GM19240 (cell line): ENCODE results near the gene ARHGAP5.
"Not testable (repeated sequence)": the region's sequence is repeated elsewhere in the genome, so short reads cannot be mapped to it uniquely, and the experiment has no call there.

Experiments
- DNase-seq: peaks from one replicate; pipeline ENCODE4 v3.0.0; 2011; ENCODE audit warnings: low spot score; ENCODE audit not compliant: insufficient read length

Gene ARHGAP5

DNA sequence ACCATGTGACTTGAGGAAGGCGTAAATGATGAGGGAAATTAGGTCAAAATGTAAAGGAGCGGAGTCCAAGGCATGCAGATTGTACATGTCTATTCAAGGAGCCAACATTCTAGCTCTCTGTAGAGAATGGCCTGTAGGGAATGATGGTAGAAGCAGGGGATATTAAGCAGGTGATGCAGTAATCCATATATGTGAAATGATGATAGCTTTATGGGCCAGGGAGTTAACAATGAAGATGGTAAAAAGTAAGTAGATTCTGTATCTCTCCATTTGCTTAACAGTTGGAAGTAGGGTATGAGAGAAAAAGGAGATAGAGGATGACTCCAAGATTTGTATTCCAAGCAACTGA, 33.4 kb downstream of the ARHGAP5 start:
- no peak for DNase-seq

DNA sequence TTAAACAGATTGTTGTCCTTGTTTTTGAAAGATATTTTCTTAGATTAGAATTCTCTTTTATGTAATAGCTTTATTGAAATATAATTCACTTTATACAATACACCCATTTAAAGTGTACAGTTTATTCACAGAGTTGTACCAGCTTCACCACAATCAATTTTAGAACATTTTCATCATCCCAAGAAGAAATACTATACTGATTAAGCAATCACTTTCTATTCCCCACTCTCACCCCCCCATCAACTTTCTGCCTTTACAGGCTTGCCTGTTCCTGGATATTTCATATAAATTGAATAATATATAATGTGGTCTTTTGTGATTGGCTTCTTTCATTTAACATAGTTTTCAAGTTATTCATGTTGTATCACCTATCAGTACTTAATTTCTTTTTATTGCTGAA, 44.4 kb downstream of the ARHGAP5 start:
- DNase-seq = no peak

DNA sequence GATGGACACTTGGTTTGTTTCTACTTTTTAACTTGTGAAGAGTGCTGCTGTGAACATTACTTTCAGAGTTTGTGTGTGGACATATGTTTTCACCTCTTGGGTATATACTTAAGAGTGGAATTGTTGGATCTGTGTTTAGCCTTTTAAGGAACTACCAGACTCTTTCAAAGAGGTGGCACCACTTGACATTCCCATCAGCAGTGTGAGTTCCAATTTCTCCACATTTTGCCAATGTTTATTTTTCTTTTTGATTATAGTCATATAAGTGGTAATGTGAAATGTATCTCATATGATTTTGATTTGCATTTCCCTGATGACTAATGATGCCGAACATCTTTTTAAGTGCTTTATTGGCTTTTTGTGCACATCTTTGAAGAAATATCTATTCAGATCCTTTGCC, 44.8 kb downstream of the ARHGAP5 start:
- DNase-seq = no peak

DNA sequence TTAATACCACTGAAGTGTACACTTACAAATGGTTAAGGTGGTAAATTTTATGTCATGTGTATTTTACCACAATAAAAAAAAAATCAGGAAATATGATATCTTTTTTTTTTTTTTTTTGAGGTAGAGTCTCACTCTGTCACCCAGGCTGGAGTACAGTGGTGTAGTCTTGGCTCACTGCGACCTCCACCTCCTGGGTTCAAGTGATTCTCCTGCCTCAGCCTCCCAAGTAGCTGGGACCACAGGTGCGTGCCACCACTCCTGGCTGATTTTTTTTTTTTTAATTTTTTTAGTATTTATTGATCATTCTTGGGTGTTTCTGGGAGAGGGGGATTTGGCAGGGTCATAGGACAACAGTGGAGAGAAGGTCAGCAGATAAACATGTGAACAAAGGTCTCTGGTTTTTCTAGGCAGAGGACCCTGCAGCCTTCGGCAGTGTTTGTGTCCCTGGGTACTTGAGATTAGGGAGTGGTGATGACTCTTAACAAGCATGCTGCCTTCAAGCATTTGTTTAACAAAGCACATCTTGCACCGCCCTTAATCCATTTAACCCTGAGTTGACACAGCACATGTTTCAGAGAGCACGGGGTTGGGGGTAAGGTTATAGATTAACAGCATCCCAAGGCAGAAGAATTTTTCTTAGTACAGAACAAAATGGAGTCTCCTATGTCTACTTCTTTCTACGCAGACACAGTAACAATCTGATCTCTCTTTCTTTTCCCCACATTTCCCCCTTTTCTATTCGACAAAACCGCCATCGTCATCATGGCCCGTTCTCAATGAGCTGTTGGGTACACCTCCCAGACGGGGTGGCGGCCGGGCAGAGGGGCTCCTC, 50.0 kb downstream of the ARHGAP5 start:
- DNase-seq = not testable (repeated sequence)

DNA sequence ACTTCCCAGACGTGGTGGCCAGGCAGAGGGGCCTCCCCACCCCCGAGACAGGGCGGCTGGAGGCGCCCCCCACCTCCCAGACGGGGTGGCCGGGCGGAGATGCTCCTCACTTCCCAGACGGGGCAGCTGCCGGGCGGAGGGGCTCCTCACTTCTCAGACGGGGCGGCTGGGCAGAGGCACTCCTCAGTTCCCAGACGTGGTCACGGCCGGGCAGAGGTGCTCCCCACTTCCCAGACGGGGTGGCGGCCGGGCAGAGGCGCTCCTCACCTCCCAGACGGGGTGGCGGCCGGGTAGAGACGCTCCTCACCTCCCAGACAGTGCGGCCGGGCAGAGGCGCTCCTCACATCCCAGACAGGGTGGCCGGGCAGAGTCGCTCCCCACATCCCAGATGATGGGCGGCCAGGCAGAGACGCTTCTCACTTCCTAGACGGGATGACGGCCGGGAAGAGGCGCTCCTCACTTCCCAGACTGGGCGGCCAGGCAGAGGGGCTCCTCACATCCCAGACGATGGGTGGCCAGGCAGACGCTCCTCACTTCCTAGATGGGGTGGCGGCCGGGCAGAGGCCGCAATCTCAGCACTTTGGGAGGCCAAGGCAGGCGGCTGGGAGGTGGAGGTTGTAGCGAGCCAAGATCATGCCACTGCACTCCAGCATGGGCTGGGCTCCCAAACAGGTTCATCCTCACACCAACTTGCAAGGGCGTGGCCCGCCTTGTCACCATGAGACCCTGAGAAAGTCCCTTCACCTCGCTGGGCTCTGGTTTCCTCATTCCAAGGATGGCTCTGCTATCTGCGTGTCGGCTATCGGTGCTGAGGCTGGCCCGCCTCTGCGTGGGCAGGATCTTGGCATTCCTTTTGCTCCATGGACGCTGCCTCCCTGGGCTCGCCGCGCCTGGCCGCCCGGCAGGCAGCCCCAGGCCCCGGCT, 50.9 kb downstream of the ARHGAP5 start:
- not testable (repeated sequence) for DNase-seq

DNA sequence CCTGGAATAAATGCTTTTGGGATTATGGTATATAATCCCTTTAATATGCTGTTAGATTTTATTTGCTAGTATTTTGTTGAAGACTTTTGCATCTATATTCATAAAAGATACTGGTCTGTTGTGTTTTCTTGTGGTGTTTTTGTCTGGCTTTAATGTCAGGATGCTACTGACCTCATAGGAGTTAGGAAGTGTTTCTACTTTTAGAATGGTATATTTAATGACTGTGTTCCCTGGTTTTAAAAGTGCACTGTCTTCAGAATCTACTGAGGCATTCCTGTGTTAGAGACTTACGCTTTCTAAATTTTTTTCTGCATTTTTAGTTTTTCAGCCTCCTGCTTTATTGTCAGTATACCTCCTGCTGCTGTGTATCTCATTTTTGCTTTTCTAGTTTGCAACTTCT, 51.6 kb downstream of the ARHGAP5 start:
- no peak for DNase-seq

DNA sequence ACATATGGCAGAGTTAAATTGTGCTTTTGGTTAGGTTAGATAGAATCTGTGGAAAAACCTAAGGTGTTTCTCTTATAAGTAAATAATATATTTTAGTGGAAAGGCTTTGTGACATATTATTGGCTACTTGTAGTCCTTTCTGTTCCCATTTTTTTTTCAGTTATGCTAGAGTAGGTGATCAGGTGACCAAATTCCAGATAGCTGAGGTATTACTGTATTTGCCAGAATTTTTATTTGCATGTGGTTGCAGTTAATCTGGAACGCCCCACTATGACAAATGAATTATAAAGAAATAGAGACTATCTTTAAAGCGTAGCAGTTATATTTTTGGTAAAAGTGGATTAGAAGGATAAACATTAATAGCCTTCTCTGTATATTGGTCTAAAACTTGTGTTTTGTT, 52.0 kb downstream of the ARHGAP5 start:
- DNase-seq = no peak

DNA sequence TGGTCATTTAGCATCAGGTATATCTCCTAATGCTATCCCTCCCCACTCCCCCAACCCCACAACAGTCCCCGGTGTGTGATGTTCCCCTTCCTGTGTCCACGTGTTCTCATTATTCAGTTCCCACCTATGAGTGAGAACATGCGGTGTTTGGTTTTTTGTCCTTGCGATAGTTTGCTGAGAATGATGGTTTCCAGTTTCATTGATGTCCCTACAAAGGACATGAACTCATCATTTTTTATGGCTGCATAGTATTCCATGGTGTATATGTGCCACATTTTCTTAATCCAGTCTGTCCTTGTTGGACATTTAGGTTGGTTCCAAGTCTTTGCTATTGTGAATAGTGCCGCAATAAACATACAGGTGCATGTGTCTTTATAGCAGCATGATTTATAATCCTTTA, 54.6 kb downstream of the ARHGAP5 start:
- not testable (repeated sequence) for DNase-seq

DNA sequence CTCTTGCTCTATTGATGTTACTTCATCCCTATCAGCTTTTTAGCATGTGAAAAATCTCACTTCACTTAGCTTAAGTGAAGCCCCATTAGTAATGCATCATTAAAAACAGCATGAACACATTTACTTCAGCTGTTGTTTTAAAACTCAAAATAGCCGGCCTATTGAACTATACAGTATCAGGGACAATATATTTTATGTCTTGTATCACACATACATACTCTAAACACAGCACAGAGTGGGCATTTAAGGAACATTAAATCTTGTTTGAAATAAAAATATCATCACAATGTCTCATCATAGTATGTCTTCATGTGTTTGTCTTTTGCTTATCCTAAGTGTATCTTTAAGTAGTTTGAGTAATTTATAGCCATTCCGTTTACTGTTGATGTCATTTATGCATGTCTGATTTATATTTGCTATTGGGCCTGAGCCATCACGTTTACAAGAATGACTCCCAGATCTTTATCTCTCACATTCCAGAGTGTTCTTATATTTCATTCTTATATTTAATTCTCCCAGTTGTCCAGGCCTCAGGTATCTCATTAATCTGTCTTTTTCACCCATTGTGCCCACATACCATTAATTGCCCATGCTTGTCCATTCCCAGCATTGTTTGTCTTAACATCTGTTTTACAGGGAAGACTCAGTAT, 57.5 kb downstream of the ARHGAP5 start:
- no peak for DNase-seq

DNA sequence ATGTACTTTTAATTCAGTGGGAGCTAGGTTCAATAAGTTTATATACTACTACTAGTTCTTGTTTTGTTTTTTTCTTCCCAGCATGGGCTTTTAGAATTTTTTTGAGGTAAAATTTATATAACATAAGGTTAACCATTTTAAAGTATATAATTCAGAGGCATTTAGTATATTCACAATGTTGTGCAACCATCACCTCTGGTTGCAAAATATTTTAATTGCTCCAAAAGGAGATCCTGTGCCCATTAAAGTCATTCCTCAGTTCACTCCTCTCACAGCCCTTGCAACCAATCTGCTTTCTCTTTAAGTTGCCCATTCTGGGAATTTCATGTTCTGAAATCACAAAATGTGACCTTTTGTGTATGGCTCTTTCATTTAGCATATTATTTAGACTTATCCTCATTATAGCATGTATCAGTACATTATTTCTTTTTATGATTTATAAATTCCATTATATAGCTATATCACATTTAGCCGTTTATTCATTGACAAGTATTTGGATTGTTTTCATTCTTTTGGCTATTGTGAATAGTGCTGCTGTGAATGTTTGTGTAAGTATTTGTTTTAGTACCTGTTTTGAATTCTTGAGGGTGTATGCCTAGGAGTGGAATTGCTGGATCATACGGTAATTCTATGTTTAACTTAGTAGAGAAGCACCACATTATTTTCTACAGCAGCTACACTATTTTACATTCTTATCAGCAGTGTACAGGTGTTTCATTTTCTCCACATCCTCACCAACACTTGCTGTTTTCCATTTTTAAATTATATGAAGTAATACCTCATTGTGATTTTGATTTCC, 59.1 kb downstream of the ARHGAP5 start:
- no peak for DNase-seq

DNA sequence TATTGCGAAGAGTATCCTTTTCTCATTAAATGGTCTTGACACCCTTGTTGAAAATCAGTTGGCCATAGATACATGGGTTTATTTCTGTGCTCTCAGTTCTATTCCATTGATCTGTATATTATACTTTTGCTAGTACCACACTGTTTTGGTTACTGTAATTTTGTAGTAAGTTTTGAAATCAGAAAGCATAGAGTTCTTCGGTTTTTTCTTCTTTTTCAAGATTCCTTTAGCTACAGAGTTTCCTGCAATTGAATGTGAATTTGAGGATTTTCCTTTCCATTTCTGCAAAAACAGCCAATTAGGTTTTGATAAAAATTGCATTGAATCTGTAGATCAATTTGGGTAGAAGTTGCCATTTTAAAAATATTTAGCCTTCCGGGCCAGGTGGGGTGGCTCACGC, 60.2 kb downstream of the ARHGAP5 start:
- DNase-seq = no peak

DNA sequence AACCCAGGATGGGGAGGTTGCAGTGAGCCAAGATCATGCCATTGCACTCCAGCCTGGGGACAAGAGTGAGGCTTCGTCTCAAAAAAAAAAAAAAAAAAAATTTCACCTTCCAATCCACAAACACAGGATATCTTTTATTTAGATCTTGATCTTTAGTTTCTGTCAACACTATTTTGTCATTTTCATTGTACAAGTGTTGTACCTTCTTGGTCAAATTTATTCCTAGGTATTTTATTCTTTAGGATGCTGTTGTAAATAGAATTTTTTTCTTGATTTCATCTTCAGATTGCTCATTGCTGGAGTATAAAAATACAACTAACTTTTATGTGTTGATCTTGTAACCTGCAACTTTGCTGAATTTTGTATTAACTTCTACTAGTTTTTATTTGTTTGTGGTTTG, 60.8 kb downstream of the ARHGAP5 start:
- DNase-seq = no peak

DNA sequence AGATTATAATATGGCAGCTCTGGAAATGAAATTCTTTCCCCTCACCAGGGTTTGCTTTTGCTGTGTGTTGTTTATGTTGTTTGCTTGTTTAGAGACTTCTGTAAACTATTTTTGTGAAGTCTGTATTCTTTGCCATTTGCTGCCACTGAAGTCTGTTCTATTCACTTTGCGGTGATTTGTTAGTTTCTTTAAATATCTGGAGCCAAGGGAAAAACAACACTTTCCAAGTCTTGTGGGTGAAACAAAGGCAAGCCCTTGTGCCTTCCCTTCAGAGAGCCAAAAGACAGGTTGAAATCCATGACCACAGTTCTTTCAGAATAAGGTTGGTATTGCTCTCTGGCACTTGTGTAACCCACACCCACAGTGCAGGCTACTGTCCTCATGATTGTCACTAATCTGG, 65.2 kb downstream of the ARHGAP5 start:
- DNase-seq = no peak

DNA sequence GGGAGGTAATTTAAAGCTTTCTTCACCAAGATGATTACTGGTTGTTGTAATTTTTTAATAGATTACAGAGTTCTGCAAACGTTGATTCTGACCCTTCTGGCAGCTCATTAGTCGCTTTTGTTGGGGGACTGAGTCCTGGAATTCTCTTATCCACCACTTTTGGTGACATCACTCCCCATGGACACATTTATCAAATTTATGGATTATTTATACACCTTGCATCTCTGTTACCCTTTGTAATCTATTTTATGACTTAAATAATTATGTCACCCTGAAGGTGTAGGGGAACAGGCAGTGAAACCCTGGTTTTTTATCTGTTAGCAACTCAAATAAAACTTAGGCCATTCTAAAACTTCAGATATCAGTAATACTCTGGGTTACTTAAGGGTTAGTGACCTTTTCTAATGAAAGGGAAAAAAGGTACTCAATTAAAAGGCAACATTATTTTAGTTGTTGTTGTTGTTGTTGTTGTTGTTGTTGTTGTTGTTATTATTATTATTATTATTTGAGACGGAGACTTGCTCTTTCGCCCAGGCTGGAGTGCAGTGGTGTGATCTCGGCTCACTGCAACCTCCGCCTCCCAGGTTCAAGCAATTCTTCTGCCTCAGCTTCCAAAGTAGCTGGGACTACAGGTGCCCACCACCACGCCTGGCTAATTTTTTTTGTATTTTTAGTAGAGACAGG, 65.8 kb downstream of the ARHGAP5 start:
- no peak for DNase-seq

DNA sequence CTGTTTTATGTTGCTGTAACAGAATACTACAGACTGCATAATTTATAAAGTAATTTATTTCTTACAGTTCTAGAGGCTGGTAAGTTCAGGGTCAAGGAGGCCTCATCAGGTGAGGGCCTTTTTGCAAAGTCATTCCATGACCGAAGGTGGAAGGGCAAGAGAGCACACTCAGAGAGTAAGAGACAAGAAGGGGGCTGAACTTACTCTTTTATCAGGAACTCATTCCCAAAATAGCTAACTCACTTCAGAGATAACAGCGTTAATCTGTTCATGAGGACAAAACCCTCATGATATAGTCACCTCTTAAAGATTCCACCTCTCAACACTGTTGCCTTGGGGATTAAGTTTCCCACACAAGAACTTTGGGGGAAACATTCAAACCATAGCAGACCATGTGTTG, 73.3 kb downstream of the ARHGAP5 start:
- DNase-seq = no peak

DNA sequence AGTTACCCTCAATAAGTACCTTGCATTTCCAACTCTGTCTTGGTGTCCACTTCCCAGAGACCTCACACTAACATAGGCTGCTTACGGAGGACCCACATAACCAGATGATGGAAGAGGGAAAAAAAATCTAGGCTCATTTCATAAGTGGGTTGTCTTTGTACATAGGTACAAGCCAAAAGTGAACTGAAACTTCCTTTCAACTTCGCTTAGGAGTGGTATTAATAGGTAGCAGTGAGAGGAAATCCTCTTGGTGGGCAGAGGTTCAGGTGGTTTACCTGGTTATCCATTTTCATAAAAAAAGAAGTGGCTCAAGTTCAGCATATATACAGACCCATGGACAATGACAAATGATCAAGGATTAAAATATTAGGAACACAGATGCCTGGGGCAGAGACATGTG, 88.9 kb downstream of the ARHGAP5 start:
- no peak for DNase-seq

DNA sequence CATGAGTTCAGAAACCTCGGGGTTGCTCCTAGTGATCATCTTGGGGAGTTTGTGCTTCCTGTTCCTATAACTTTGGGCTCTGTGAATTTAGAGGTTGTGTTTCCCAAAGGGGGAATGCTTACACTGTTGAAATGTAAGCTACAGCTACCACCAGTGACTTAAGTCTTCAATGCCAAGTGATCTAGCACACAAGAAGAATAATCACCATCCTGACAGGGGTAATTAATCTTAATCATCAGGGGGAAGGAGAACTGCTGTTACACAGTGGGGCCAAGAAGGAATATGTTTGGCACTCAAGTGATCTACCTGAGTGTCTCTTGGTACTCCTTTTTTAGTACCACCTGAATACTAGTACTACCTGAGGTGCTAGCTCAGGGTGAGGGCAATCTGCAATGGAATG, 89.8 kb downstream of the ARHGAP5 start:
- no peak for DNase-seq

DNA sequence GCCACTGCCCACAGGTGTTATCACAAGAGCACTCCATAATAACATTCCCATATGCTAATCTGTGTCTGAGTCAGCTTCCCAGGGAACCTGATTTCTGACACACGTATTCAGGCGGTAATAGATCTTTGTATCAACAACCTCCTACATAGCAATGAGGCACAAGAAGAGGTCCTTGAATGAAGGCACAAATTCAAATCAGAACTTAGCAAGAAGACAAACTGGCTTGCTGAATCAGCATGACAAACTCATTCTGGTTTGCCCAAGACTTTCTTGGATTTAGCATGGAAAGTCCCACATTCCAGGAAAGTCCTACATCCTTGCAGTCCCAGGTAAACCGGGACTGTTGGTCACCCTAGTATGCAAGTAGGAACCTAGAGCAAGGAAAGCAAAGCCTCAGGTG, 90.8 kb downstream of the ARHGAP5 start:
- DNase-seq = no peak

DNA sequence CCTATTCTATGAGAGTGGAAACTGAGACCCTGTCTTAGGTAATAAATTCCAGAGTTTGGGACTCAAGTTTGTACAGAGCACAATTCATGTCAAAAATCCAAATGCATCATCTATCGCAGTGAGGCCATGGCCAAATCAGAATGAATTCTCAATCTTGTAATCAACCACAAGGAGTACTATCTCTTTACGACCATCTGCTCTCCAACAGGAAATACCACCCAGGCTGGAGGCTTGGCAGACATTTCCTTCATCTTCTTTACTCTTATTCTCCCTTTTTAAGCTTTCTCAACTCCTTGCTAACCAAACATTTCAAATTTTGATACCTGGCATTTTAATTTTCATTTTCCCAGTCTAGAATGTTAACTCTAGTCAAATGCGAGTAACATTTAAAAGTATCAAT, 92.1 kb downstream of the ARHGAP5 start:
- DNase-seq = no peak

DNA sequence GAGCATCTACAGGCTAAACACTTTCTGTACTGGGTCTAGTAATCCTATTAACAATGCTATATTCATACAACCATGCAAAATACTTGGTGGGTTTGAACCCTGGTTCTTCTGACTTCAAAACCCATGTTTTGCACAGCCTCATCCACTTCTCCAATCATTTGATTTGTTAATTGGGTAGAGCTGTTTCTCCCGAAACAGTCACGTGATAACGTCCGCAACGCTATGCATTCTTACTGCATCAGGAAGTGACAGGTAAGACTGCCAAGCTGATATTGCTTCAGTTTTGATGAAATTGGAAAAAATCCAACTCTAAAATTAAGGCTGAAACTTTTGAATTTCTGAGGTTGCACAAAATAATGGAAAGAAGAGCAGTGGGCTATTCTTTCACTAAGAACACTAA, 94.4 kb downstream of the ARHGAP5 start:
- DNase-seq = no peak
